GM12875 (cell line): ENCODE measurements around the gene PHACTR1.

Experiments used
- H3K4me3 ChIP-seq: one replicate; pipeline ENCODE4 v1.5.1; 2011; ENCODE audit warnings: low read depth, low read length, control low read depth
- TF ChIP-seq, protein P1 (sequence below): IDR thresholded peaks from 2 replicates; pipeline ENCODE4 v1.5.1; 2011; ENCODE audit warnings: low read depth, mild to moderate bottlenecking, control low read depth, inconsistent platforms, low read length, moderate library complexity, borderline replicate concordance; ENCODE audit not compliant: insufficient read depth

Gene PHACTR1

GRCh38 chr6:13075141-13075845 lies 358.7 kb downstream of the PHACTR1 start:
- TF ChIP-seq, protein P1, sequence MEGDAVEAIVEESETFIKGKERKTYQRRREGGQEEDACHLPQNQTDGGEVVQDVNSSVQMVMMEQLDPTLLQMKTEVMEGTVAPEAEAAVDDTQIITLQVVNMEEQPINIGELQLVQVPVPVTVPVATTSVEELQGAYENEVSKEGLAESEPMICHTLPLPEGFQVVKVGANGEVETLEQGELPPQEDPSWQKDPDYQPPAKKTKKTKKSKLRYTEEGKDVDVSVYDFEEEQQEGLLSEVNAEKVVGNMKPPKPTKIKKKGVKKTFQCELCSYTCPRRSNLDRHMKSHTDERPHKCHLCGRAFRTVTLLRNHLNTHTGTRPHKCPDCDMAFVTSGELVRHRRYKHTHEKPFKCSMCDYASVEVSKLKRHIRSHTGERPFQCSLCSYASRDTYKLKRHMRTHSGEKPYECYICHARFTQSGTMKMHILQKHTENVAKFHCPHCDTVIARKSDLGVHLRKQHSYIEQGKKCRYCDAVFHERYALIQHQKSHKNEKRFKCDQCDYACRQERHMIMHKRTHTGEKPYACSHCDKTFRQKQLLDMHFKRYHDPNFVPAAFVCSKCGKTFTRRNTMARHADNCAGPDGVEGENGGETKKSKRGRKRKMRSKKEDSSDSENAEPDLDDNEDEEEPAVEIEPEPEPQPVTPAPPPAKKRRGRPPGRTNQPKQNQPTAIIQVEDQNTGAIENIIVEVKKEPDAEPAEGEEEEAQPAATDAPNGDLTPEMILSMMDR: no peak
- H3K4me3 ChIP-seq: no peak overlapping the region

- no peak overlapping the region for H3K4me3 ChIP-seq
- TF ChIP-seq, protein P1: no peak
Measured at GRCh38 chr6:13076575-13076974, 360.0 kb downstream of the PHACTR1 start.

DNA sequence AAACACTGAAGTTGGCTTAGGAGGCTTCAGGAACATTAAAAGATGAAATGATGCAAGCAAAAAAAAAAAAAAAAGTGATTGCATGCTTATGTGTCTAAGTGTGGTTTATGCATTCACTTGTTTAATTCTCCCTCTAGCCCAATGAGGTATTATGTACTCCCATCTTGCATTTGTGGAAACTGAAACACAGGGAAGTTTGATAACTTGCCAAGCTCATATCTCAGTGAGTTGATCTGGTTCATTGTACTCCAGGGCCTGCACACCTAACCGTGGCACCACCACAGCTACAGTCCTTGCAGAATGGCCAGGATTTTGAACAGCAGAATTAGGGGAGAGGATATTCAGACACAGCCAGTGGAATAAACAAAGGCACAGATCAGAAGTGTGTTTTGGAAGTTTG lies 360.6 kb downstream of the PHACTR1 start:
- TF ChIP-seq, protein P1: no peak
- H3K4me3 ChIP-seq: no peak overlapping the region

DNA sequence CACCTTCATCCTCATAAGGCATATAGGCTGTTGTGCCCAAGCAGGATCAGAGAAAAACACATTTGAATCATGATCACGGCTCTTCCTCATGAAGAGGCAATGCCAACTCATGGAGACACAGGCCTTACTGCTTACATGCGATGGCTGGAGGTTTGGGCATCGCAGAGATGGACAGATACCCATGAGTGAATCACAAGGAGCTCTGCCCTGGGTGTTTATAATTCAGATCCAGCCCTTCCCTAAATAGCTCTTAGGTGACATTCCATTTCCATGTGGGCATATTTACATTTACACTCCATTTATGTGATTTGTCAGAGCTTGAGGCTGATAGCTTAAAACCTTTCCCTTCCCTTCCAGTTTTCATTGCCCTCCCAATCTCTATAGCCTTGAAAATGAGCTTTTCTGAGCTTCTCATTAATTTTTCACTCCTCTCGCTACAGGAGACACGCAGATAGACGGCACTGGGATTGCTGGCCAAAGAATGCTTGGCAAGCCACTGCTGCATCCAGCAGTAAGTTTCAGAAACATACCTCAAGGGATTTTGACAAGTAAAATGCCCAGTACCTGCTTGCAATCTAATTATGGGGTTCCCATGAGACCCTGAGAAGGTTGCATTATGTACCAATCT lies 362.6 kb downstream of the PHACTR1 start:
- TF ChIP-seq, protein P1: no peak
- H3K4me3 ChIP-seq: no peak overlapping the region

GRCh38 chr6:13080462-13081188 lies 364.1 kb downstream of the PHACTR1 start:
- no peak overlapping the region for H3K4me3 ChIP-seq
- TF ChIP-seq, protein P1: no peak

- H3K4me3 ChIP-seq: no peak overlapping the region
- TF ChIP-seq, protein P1: no peak
Measured at GRCh38 chr6:13081189-13081563, 364.6 kb downstream of the PHACTR1 start.
